SU-DHL-6 (cell line): ENCODE measurements around the gene ADPRHL1.

ENCODE experiments used
- H2AFZ ChIP-seq: fragments of 200-600 bp; sonication (generic); 2 replicates; pipeline ENCODE4 v1.6.1; 2014; ENCODE audit warnings: low read depth, mild to moderate bottlenecking, moderate library complexity, mixed read lengths, antibody characterized with exemption, low read length; ENCODE audit not compliant: severe bottlenecking
- H3F3A ChIP-seq: fragments of 200-600 bp; shearing (Covaris generic); 2 replicates; pipeline ENCODE4 v1.6.0; 2016; ENCODE audit warnings: antibody characterized with exemption, mild to moderate bottlenecking; ENCODE audit not compliant: insufficient read depth
- H3K27ac ChIP-seq: fragments of 200-600 bp; sonication (generic); 2 replicates; pipeline ENCODE4 v1.5.1; 2016; ENCODE audit warnings: low read depth, mild to moderate bottlenecking, low read length, moderate library complexity, mixed read lengths
- H3K27me3 ChIP-seq: fragments of 200-600 bp; sonication (generic), shearing (Covaris generic); 2 replicates; pipeline ENCODE4 v1.6.0; 2014; ENCODE audit warnings: mild to moderate bottlenecking, low read length
- H3K36me3 ChIP-seq: fragments of 200-600 bp; sonication (generic); 2 replicates; pipeline ENCODE4 v1.6.1; 2014; ENCODE audit warnings: mild to moderate bottlenecking, low read length, mixed read lengths
- H3K4me2 ChIP-seq: fragments of 300-600, 200-600 bp; shearing (Covaris generic), sonication (generic); 2 replicates; pipeline ENCODE4 v1.6.0; 2014; ENCODE audit warnings: low read length, low read depth, mild to moderate bottlenecking; ENCODE audit not compliant: poor library complexity, severe bottlenecking
- H3K4me3 ChIP-seq: fragments of 200-600 bp; sonication (generic); 2 replicates; pipeline ENCODE4 v1.5.1; 2014; ENCODE audit warnings: antibody characterized with exemption, low read length, mild to moderate bottlenecking, mixed read lengths; ENCODE audit not compliant: insufficient read depth, poor library complexity, severe bottlenecking
- H3K79me2 ChIP-seq: fragments of 200-600 bp; sonication (generic); 2 replicates; pipeline ENCODE4 v1.6.1; 2014; ENCODE audit warnings: mild to moderate bottlenecking, low read length, moderate library complexity; ENCODE audit not compliant: insufficient read depth
- H3K9ac ChIP-seq: fragments of 200-600 bp; sonication (generic); 2 replicates; pipeline ENCODE4 v1.7.0; 2014; ENCODE audit warnings: mild to moderate bottlenecking, low read length
- H3K9me2 ChIP-seq: fragments of 200-600 bp; sonication (generic); replicated peaks from 2 replicates; pipeline ENCODE4 v1.6.1; 2014; ENCODE audit warnings: low read length; ENCODE audit not compliant: insufficient read depth
- H3K9me3 ChIP-seq: fragments of 200-600 bp; sonication (generic); 2 replicates; pipeline ENCODE4 v1.6.1; 2014; ENCODE audit warnings: low read length, mixed read lengths; ENCODE audit not compliant: insufficient read depth
- H4K20me1 ChIP-seq: fragments of 200-600 bp; sonication (generic); 2 replicates; pipeline ENCODE4 v1.6.1; 2014; ENCODE audit warnings: low read depth, mild to moderate bottlenecking, antibody characterized with exemption, low read length, moderate library complexity, mixed read lengths
- CTCF ChIP-seq: fragments of 200-600 bp; sonication (generic); IDR thresholded peaks from one replicate; pipeline ENCODE4 v1.5.1; 2017; ENCODE audit warnings: antibody characterized with exemption, mild to moderate bottlenecking, low read length, moderate library complexity; ENCODE audit not compliant: insufficient read depth, poor library complexity, severe bottlenecking
- EZH2phosphoT487 ChIP-seq: fragments of 200-600 bp; sonication (generic), shearing (Covaris generic); conservative IDR thresholded peaks from 2 replicates; pipeline ENCODE4 v1.6.1; 2018; ENCODE audit warnings: mild to moderate bottlenecking, antibody characterized with exemption, low read length, moderate library complexity, mixed read lengths

The ADPRHL1 gene

DNA sequence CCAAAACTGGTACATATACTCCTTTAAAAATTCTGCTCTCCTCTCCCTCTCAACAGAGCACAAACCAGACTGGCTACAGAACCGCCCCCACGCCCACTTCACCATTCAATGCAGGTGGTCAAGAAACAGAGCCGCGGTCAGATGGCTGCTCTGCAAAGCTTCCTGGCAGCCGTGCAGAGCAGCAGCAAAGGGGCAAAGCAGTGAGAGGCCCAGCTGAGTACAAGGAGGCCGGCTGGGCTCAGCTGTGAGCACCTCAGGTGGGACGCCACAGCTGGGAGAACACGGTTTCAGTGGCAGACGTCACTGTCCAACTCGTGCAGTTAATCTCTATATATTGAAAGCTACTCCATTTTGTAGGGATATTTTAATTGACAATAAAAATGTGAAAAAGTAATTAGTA is 97.7 kb downstream of the ADPRHL1 start:
- H2AFZ ChIP-seq = no peak overlapping the region
- no peaks in the 10 kb centered on the region for H4K20me1 ChIP-seq
- no peak overlapping the region for H3K4me2 ChIP-seq
- H3F3A ChIP-seq = no peaks in the 10 kb centered on the region
- H3K36me3 ChIP-seq = no peaks in the 10 kb centered on the region
- H3K9me2 ChIP-seq = no peaks in the 10 kb centered on the region
- H3K27ac ChIP-seq = no peak overlapping the region
- H3K27me3 ChIP-seq = no peaks in the 10 kb centered on the region
- no peak overlapping the region for H3K4me3 ChIP-seq
- H3K9ac ChIP-seq = no peak overlapping the region
- H3K9me3 ChIP-seq = no peaks in the 10 kb centered on the region
- TF ChIP-seq CTCF (no peak), EZH2phosphoT487 (no peak)
- no peaks in the 10 kb centered on the region for H3K79me2 ChIP-seq

GRCh38 chr13:113354831-113355610 is 98.3 kb downstream of the ADPRHL1 start:
- no peak overlapping the region for H3K9ac ChIP-seq
- H3K27me3 ChIP-seq = no peaks in the 10 kb centered on the region
- no peaks in the 10 kb centered on the region for H3K36me3 ChIP-seq
- no peak overlapping the region for H3K4me2 ChIP-seq
- TF ChIP-seq EZH2phosphoT487 = no peak
- TF ChIP-seq CTCF = no peak
- no peak overlapping the region for H3K4me3 ChIP-seq
- no peaks in the 10 kb centered on the region for H4K20me1 ChIP-seq
- no peaks in the 10 kb centered on the region for H3F3A ChIP-seq
- H3K9me3 ChIP-seq = no peaks in the 10 kb centered on the region
- no peaks in the 10 kb centered on the region for H3K9me2 ChIP-seq
- no peak overlapping the region for H2AFZ ChIP-seq
- H3K27ac ChIP-seq = no peak overlapping the region
- H3K79me2 ChIP-seq = no peaks in the 10 kb centered on the region

- no peak overlapping the region for H3K27ac ChIP-seq
- no peak overlapping the region for H3K9ac ChIP-seq
- no peak overlapping the region for H3K4me2 ChIP-seq
- no peaks in the 10 kb centered on the region for H3F3A ChIP-seq
- no peaks in the 10 kb centered on the region for H3K9me3 ChIP-seq
- H3K79me2 ChIP-seq = no peaks in the 10 kb centered on the region
- no peaks in the 10 kb centered on the region for H3K27me3 ChIP-seq
- H3K4me3 ChIP-seq = no peak overlapping the region
- H2AFZ ChIP-seq = no peak overlapping the region
- H4K20me1 ChIP-seq = no peaks in the 10 kb centered on the region
- H3K9me2 ChIP-seq = no peaks in the 10 kb centered on the region
- TF ChIP-seq EZH2phosphoT487 (no peak), CTCF (no peak)
- H3K36me3 ChIP-seq = no peaks in the 10 kb centered on the region
Measured at GRCh38 chr13:113353254-113353653, 100.0 kb downstream of the ADPRHL1 start.
